Natural killer cell treated with Interleukin-12 subunit alpha and Interleukin-12 subunit beta and Interleukin-15 and Interleukin-18, amount 100 ng/mL, for 72 hours (primary cell): Measurements from ENCODE around the gene NIFK. TPM values are rescaled to one million over a fixed set of nuclear protein-coding genes. Genes with fewer than 3 reads are reported as not detected.
A peak's percentile ranks its signal among the peaks of the same experiment; 100 is the strongest.

Source experiments
- ATAC-seq, 2 donors: fragments of 150-1000 bp; cut with Tn5 transposase in 1 of 2; sonication (Bioruptor Pico), chemical (Tn5 transposase) in 1 of 2; 2 replicates each; pipeline ENCODE4 v1.10.0; 2021
- DNase-seq: peaks from one replicate; pipeline ENCODE4 v3.0.0; 2022; ENCODE audit warnings: low spot score
- H3K27ac Mint-ChIP-seq, 2 donors: 1 replicate in 1 of 2; 2 replicates in 1 of 2; pipeline ENCODE4 v1.8.0; 2022; ENCODE audit warnings: mixed read lengths in 2 of 2, mild to moderate bottlenecking in 1 of 2, moderate library complexity in 1 of 2
- H3K27me3 Mint-ChIP-seq, 2 donors: 1 replicate in 1 of 2; 2 replicates in 1 of 2; pipeline ENCODE4 v1.8.0; 2022; ENCODE audit warnings: mixed read lengths in 2 of 2
- H3K36me3 Mint-ChIP-seq: one replicate; pipeline ENCODE4 v1.8.0; 2022; ENCODE audit warnings: mixed read lengths
- H3K4me1 Mint-ChIP-seq, 2 donors: 1 replicate in 1 of 2; 2 replicates in 1 of 2; pipeline ENCODE4 v1.8.0; 2022; ENCODE audit warnings: low read depth in 2 of 2, mixed read lengths in 2 of 2, mild to moderate bottlenecking in 1 of 2
- H3K4me3 Mint-ChIP-seq: one replicate; pipeline ENCODE4 v1.8.0; 2022; ENCODE audit warnings: mixed read lengths
- H3K9me3 Mint-ChIP-seq: 2 replicates; pipeline ENCODE4 v1.8.0; 2022; ENCODE audit warnings: mixed read lengths
- total RNA-seq, 2 donors: library from RNA; stranded (reverse); gene quantifications; one replicate each; pipeline ENCODE4 v1.2.3, GENCODE V29; 2022

NIFK gene
- 100 to 1,000 TPM in 1 of 2 donors, 10 to 100 TPM in 1; 90.6 to 105 TPM for total RNA-seq

- DNase-seq (peak; percentile 99), ATAC-seq (peak; percentile 97)
- H3K27me3 Mint-ChIP-seq: no peaks in the 10 kb centered on the region
- H3K9me3 Mint-ChIP-seq: no peaks in the 10 kb centered on the region
- H3K27ac Mint-ChIP-seq: peak within 1 kb of the TSS; percentile 96
- H3K36me3 Mint-ChIP-seq: peaks cover 24% of the 10 kb centered on the region
- peaks cover 35 to 38% of the 10 kb centered on the region in 2 donors for H3K4me1 Mint-ChIP-seq
- H3K4me3 Mint-ChIP-seq: peak within 1 kb of the TSS; percentile 100
Measured at GRCh38 chr2:121736462-121737336, at the start of gene NIFK. Gene NIFK (minus strand): TSS chr2:121736875. CDS start chr2:121736850, 25 bp downstream.

- ATAC-seq (no peak), DNase-seq (no peak)
- H3K27ac Mint-ChIP-seq: no peak overlapping the region
- no peaks in the 10 kb centered on the region for H3K9me3 Mint-ChIP-seq
- no peaks in the 10 kb centered on the region for H3K4me1 Mint-ChIP-seq
- H3K4me3 Mint-ChIP-seq: no peak overlapping the region
- H3K36me3 Mint-ChIP-seq: no peaks in the 10 kb centered on the region
- H3K27me3 Mint-ChIP-seq: peaks cover 12 to 13% of the 10 kb centered on the region in 2 donors
Measured at GRCh38 chr2:121783180-121783579, 46.5 kb upstream of the NIFK start.

- no peak for ATAC-seq
- no peaks in the 10 kb centered on the region for H3K9me3 Mint-ChIP-seq
- H3K4me3 Mint-ChIP-seq: no peak overlapping the region
- H3K36me3 Mint-ChIP-seq: no peaks in the 10 kb centered on the region
- peaks cover 6 to 7% of the 10 kb centered on the region in 2 donors for H3K27me3 Mint-ChIP-seq
- H3K27ac Mint-ChIP-seq: no peak overlapping the region
- H3K4me1 Mint-ChIP-seq: no peaks in the 10 kb centered on the region
- no peak for DNase-seq
Measured at GRCh38 chr2:121778741-121779487, 42.2 kb upstream of the NIFK start.

GRCh38 chr2:121777699-121778058, 41.0 kb upstream of the NIFK start:
- no peak overlapping the region for H3K27ac Mint-ChIP-seq
- no peaks in the 10 kb centered on the region for H3K4me1 Mint-ChIP-seq
- no peak overlapping the region for H3K4me3 Mint-ChIP-seq
- ATAC-seq (no peak), DNase-seq (no peak)
- H3K27me3 Mint-ChIP-seq: peaks cover 2 to 7% of the 10 kb centered on the region in 2 donors
- H3K36me3 Mint-ChIP-seq: no peaks in the 10 kb centered on the region
- no peaks in the 10 kb centered on the region for H3K9me3 Mint-ChIP-seq

- ATAC-seq (no peak), DNase-seq (no peak)
- no peak overlapping the region for H3K27ac Mint-ChIP-seq
- H3K4me1 Mint-ChIP-seq: no peaks in the 10 kb centered on the region
- H3K9me3 Mint-ChIP-seq: no peaks in the 10 kb centered on the region
- H3K27me3 Mint-ChIP-seq: peaks cover under 1 to 2% of the 10 kb centered on the region in 2 donors
- no peak overlapping the region for H3K4me3 Mint-ChIP-seq
- H3K36me3 Mint-ChIP-seq: no peaks in the 10 kb centered on the region
Measured at GRCh38 chr2:121776885-121777698, 40.4 kb upstream of the NIFK start.

- no peak overlapping the region for H3K4me3 Mint-ChIP-seq
- H3K4me1 Mint-ChIP-seq: no peaks in the 10 kb centered on the region
- no peaks in the 10 kb centered on the region for H3K36me3 Mint-ChIP-seq
- ATAC-seq (no peak), DNase-seq (no peak)
- H3K9me3 Mint-ChIP-seq: no peaks in the 10 kb centered on the region
- H3K27ac Mint-ChIP-seq: no peak overlapping the region
- H3K27me3 Mint-ChIP-seq: no peaks in the 10 kb centered on the region
Measured at GRCh38 chr2:121776361-121776760, 39.7 kb upstream of the NIFK start.

GRCh38 chr2:121774235-121774634, 37.6 kb upstream of the NIFK start:
- no peak for DNase-seq
- no peak for ATAC-seq
- H3K4me1 Mint-ChIP-seq: no peaks in the 10 kb centered on the region
- no peaks in the 10 kb centered on the region for H3K36me3 Mint-ChIP-seq
- H3K27ac Mint-ChIP-seq: no peak overlapping the region
- H3K4me3 Mint-ChIP-seq: no peak overlapping the region
- H3K27me3 Mint-ChIP-seq: no peaks in the 10 kb centered on the region
- no peaks in the 10 kb centered on the region for H3K9me3 Mint-ChIP-seq

GRCh38 chr2:121771976-121772742, 35.5 kb upstream of the NIFK start:
- Mint-ChIP-seq H3K9me3 (no peaks in the 10 kb centered on the region), H3K27me3 (no peaks in the 10 kb centered on the region), H3K27ac (no peak overlapping the region), H3K4me3 (no peak overlapping the region), H3K4me1 (peaks cover 0 to 5% of the 10 kb centered on the region in 2 donors), H3K36me3 (peaks cover 13% of the 10 kb centered on the region)
- DNase-seq (no peak), ATAC-seq (no peak)

GRCh38 chr2:121768143-121768755, 31.6 kb upstream of the NIFK start:
- Mint-ChIP-seq H3K36me3 (peaks cover 37% of the 10 kb centered on the region), H3K27me3 (no peaks in the 10 kb centered on the region), H3K9me3 (no peaks in the 10 kb centered on the region), H3K27ac (no peak overlapping the region), H3K4me3 (no peak overlapping the region), H3K4me1 (peaks cover 5 to 6% of the 10 kb centered on the region in 2 donors)
- DNase-seq (no peak), ATAC-seq (no peak)

- ATAC-seq: no peak
Measured at GRCh38 chr2:121766624-121767023, 29.9 kb upstream of the NIFK start.

GRCh38 chr2:121764681-121765228, 28.1 kb upstream of the NIFK start:
- H3K27ac Mint-ChIP-seq: peak overlapping the region in 1 of 2 donors; percentile 39
- DNase-seq (no peak), ATAC-seq (no peak)
- H3K4me3 Mint-ChIP-seq: no peak overlapping the region
- H3K27me3 Mint-ChIP-seq: no peaks in the 10 kb centered on the region
- H3K9me3 Mint-ChIP-seq: no peaks in the 10 kb centered on the region
- peaks cover 37% of the 10 kb centered on the region for H3K36me3 Mint-ChIP-seq
- peaks cover 5 to 6% of the 10 kb centered on the region in 2 donors for H3K4me1 Mint-ChIP-seq

More at GRCh38 chr2:121766624-121767023, 29.9 kb upstream of the NIFK start:
- Mint-ChIP-seq H3K27me3 (no peaks in the 10 kb centered on the region), H3K4me3 (no peak overlapping the region), H3K27ac (no peak overlapping the region), H3K4me1 (peaks cover 5 to 6% of the 10 kb centered on the region in 2 donors), H3K9me3 (no peaks in the 10 kb centered on the region), H3K36me3 (peaks cover 37% of the 10 kb centered on the region)
- no peak for DNase-seq

- H3K36me3 Mint-ChIP-seq: peaks cover 8% of the 10 kb centered on the region
- DNase-seq (peak; percentile 99), ATAC-seq (peak; percentile 100)
- H3K4me3 Mint-ChIP-seq: peak within 1 kb of the TSS; percentile 96
- H3K27ac Mint-ChIP-seq: peak within 1 kb of the TSS; percentile 94 to 95
- peaks cover 20 to 27% of the 10 kb centered on the region in 2 donors for H3K4me1 Mint-ChIP-seq
- no peaks in the 10 kb centered on the region for H3K27me3 Mint-ChIP-seq
- H3K9me3 Mint-ChIP-seq: no peaks in the 10 kb centered on the region
Measured at GRCh38 chr2:121755237-121756111, 18.8 kb upstream of the NIFK start, which contains the start of gene TSN. Gene TSN (plus strand): TSS chr2:121755651. CDS start chr2:121755780, 129 bp downstream.
